AG08396 (cell line): ENCODE data around the gene DIAPH2.

Source experiments
- DNase-seq: peaks from one replicate; pipeline ENCODE4 v3.0.0; 2012; ENCODE audit warnings: low spot score, mixed read lengths

The DIAPH2 gene

DNA sequence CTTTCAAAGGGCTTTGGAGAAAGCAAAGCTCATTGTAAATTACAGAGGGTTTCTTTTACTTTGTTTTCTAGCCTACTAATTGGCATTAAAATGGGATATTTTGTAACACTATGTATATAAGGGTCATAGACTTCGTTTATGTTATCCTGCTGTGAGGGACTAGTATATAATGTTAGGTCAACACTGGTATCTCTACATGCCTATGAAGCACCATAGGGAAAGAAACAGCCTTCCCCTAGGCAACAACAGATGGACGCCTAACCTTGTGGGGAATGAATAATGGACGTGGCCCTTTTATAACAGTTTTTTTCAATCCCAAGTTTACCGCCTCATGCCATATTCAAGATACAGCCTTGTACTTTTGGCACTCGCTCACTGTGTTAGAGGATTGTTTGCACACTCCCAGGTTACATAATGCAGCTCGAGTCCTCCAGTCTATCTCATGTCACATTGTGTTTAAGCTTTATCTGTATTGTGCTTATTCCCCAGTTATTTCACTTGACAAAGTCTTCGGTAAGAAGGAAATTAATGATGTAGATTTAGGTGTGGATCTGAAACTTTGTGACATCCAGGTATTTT lies 910.1 kb downstream of the DIAPH2 start:
- DNase-seq = no peak

DNA sequence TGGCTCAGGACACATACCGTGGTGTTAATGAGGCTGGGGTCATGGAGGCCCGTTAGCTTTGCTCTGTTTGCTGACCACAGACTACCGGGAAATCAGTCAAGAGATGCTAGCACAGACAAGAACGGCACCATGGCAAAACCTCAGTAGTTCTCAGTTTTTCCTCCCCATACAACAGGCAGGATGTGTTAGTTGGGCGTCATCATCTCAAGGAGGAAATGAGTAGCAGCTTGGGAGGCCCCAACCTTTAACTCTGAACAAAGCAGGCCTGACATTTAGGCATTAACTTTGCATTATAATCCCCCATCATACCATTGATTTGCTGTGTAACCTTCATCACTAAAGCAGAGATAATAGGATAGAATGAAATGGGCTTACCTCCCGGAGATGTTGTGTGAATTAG lies 913.3 kb downstream of the DIAPH2 start:
- DNase-seq = no peak

DNA sequence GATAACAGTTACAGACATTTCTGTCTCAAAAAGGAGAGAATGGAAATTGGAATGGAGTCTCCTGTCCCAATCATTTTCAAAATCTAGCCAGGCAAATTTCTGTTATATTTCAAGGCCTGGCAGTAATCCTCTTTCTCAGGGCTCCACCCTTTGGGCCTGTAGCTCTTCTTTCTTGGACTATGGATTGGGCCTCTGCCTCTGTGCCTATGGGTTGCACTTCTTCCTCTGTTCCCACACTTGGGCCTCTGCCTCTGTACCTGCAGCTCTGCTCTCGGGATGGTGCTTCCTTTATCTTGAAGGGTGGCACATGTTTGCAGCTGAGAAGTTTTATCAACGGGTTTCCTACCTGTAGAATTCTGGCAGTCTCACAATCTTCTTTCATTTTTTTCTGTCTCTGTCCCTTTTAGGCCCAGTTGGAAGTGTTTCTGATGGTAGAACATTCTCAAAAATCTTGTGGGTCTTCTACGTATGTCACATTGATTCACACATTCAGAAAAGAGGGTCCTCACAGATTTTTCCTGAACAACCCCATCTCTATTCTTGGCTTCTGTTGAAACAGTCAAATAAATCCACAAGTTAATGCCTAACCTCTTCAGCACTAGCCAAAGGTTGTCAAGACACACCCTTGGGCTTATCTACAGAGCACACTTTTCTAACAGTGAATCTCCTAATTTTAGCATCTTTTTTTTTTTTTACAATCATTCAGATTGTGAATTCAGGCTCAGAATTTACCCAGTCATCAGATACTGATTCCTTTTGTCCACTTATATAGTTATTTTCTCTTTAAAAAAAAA lies 918.0 kb downstream of the DIAPH2 start:
- DNase-seq = no peak

DNA sequence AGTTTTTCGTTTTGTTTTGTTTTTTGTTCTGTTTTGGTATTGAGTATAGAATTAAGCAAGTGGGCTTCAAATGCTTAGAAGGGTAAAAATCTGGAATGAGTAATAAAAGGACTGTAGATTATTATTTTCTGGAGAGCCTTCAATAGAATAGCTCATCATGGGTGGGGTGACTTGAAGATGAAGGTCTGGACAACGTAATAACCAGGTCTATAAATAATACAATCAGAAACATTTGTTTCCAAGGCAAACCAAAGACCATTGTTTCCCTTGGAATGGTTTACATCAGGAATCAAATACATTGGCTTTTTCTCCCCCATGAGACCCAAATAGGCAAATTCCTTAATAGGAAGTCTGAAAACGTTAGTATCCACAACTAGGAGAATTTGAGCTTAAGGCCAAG lies 920.6 kb downstream of the DIAPH2 start:
- no peak for DNase-seq

DNA sequence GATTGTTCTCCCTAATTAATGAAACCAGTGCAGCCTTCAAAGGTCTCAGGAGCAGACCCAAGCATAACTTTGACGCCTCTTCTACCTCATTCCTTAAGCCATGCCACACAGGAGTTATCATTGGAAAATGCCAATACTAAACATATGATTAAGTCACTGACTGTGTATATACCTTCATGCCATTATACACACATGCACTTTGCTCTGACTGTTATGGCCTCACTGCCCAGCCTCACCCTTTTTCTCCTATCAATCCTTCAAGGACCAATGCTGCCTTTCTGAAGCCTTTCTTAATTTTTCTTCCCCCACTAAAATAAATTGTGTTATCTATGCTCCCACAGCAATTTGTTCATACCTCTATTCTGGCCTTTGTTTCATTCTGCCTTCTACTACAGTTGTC lies 924.7 kb downstream of the DIAPH2 start:
- DNase-seq = no peak

DNA sequence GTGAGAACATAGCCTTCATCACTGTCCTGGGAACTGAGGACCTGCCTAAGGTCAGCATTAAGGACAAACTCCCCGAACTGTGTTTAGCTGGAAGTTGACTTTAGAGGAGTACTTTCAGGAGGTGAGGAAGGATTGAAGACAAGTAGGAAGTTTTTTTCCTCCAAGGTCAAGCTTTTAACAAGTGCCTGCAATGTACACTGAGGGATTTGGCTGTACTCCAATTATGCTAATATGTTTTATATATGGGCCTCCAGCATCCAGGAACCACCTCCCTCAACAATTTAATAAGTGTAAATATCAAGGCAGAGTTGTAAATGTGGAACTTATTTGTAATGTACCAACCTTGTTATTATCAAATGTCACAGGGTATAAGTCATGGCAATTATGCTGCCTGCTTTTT lies 925.3 kb downstream of the DIAPH2 start:
- no peak for DNase-seq

DNA sequence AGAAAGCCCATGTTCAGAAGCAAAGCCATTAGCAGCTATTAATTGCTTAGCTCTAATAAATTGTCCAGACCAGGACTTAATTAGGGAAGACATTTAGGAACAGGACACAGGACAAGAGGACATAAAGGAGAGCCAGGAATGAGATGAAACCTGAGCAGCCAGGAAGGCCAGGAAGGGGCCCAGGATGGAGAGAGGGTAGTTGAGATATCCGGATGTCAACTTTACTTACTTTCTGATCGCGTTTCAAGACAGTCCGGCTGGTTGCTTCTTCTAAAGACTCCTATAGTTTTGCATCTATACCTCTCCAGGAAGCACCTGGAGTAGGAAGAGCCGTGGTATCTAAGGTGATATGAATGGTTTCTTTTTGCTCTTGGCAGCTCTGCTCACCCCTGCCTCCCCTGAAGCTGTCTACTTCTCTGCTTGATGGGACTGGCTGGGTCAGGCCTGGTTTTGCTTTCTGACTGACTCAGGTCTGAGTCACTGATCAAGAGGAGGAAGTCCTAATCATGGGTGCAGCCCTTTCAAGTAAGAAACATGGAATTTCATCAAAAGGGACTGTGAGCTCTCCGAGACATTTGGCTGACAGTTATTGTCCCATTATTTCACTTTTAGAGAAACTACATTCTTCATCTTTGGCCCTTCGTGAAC lies 932.4 kb downstream of the DIAPH2 start:
- DNase-seq = peak; percentile 42

DNA sequence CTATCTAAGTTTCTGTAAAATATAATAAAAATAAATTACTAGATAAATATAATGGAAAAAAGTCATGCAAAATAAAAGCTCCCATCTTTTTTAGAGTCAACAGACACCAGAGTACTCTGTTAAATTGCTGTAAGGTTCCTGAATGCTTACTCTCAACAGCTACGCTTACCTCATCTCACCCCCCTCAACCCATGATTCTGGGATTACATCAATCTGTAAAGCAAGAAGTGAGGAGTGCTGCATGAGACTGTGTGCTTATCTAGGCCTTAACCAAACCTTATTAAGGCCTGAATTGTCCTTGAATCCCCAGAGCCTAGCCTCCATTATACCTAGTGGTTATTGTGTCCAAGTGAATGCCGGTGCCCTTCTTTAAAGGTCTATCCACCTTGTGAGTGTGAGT lies 934.9 kb downstream of the DIAPH2 start:
- DNase-seq = no peak

DNA sequence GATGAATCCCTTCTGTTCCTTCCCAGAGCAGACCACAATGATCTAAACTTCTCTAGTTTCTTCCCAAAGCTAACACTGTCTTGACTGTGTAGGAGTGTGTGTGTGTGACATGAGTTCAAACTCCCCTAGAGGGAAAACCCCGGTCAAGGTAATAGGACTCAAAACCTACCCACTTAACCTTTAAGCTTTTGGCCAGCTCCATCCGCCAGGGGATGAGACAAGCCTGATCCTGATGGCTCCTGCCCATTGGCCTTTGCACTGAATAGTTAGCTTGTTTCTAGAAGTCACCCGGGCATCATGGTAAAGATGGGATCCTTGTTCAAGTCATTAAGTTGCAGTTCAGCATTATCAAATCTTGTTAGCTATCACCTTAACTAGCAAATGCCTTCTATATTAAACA lies 937.5 kb downstream of the DIAPH2 start:
- no peak for DNase-seq

DNA sequence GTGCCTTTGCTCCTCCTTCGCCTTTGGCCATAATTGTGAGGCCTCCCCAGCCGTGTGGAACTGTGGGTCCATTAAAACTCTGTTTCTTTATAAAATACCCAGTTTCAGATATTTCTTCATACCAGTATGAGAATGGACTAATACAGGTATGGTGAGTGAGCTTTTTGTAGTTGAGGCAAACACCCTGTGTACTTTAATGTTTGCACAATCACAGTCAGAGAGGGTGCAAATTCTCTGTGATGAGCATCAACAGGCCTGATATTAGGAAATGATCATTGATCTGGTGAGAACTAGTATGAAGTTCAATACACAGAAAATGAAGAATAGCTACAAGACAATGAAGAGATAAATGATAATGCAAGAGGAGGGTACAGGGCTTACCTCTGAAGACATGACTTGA lies 943.7 kb downstream of the DIAPH2 start:
- DNase-seq = no peak

DNA sequence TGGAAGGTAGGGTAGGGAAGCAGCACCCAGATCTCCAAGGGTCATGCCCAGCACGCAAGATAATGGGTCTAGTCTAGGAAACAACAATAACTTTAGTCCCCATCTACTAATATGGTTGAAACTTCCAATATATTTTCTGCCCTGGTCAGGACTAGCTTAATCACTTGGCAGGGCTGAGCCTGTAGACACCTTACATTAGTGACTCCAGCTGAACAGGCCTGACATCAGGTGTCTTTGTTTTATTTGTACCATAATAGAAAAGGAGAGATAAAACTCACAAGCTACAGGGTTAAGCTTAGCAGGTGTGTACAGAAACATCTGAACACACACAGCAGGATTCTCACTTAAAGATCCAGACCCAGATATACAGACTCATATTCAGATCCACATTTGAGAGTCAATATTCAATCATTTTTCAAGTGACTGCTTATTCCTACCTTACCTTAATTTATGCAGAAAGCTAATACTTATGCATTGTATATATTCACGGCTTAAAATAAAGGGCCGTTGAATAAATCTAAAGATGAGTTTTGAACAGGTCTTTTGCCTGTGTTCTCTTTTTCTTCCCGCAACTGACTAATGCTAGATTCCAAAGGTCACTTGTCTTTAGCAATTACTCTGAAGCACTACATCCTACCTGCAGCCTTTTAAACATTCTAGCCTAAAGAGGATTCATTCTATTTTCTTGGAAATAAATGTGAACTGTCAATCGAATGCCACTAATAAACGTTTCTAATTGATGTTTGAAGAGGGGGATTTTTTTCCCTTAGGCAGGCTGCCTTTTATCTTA lies 944.4 kb downstream of the DIAPH2 start:
- DNase-seq = no peak

DNA sequence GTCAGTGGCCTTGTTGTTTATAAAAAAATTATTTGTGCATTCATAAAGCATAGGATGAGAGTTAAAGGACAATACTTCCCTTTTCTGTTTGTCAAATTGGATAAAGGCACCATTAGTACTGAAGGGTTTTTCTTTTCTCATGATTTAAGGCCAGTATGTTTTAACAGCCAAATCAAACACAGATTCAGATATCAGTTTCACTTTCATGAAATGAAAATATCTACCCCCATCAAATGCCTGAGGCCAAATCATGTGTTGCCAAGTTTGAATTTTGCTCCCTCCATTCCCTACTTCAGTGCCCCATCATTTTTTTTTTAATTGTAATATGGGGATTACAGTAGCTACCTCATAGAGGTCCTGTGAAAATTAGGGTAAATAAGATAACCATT lies 944.9 kb downstream of the DIAPH2 start:
- DNase-seq = no peak

DNA sequence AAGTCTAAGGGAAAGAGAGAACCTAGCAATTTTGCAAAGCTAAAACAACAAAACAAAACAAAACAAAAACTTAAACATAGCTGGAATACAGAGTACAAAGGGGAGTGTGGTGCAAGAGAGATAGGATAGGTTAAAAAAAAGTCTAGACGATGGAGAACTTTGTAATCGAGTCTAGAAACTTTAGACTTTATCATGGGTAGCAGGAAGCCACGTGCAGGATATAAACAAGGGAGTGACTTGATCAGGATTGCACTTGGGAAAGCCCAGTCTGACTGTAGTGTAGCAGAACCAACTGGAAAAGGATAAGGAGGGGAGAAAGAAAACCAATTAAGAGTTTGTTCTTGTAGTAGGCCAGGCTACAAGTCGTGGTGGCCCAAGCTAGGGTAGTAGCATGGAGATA lies 949.2 kb downstream of the DIAPH2 start:
- DNase-seq = no peak

DNA sequence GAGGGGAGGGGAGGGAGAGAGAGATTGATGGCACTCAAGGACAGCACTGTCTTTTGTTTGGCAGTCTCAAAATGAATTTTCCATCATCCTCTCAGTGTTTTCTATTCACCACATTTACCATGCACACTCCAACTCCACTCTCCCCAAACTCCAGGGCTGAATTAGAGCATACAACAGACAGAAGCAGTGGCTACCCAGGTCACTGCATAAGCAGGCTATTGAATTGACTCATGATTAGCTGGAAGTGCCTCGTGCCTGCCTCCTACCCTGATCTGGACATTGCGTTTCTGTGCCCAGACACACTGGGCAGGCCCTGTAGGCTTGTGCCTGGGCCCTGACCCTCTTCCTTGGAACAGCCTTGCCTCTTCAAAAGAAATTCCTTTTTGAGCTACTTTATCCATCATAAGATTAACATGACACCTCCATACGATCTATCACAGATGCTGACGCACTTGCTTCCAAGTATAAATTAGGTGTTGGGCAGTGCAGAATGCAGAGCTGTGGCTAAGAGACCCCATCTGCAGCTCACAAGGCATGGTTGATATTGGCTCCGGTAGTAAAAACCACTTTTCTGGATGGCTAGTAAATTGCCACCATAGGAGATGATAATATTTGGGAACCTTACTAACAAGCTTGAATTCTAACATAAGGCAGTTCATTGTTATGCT lies 952.0 kb downstream of the DIAPH2 start:
- DNase-seq = no peak

DNA sequence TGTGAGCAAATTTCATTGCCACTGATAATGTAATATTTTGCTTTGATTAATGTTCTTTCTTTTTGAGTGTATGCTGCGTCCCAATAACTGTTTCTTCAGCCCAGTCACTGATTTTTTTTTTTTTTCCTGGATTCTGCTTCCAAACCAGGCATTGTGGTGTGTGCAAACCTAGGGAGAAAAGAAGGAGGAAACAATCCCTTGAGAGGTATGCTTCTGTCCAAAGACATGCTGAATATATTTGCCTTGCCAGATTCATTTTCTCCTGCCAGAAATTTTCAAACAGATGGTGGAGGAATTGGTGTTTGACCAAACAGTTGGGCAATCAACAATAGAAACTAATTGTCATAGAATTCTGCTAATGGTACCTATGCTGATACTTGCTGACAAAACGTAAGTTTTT lies 952.6 kb downstream of the DIAPH2 start:
- DNase-seq = no peak

DNA sequence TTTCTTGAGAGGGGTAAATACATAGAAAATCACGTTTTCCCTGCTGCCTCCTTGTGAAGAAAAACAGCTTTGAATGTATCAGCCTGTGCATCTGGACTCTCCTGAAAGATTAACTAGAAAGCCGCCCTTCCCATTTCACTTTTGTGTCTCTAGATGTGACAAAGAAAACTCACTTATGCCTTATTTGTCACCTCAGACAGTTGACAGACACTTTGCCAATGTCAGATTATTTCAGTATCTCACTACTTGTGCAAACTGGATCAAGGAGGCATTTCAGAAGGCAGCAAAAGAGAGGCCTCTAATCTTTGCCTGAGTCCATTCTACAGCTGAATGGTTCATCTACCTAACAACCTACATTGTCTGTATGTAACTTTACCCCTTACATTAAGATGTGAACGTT lies 954.0 kb downstream of the DIAPH2 start:
- DNase-seq = no peak

DNA sequence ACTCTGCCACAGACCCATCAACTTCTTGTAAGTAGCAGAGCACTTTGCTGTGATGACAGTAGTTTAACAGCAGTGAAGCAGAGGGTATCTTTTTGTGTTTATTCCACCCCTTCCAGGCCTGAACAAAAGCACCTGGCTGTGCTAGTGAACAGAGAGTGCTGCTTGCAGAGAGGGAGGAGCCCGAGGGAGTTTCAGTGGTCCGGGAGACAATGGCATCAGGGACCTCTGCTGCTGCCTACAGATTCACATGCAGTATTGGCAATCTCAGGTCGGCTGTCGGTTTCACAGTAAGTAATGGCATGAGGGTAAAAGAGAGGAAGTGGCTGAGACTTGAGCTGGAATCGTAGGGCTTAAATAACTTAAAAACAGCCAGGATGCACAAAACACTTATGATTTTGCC lies 954.9 kb downstream of the DIAPH2 start:
- no peak for DNase-seq
